OCI-LY7 (cell line): ENCODE data around the gene MROH9. TPM values are rescaled to one million over a fixed set of nuclear protein-coding genes. Genes with fewer than 3 reads are reported as not detected.

Source experiments
- BruUV-seq: library from RNA; stranded (reverse); fragments of 400-500 nt; replicated peaks from 2 replicates; lab custom pipeline; 2021; lab: Mats Ljungman, UMichigan
- CTCF ChIA-PET: fragments of 300-600 bp; sonication (Branson Sonifier 250); formaldehyde crosslinking; loops from one replicate; lab custom pipeline; 2022; ENCODE audit warnings: antibody characterized with exemption; ENCODE audit not compliant: unreplicated experiment; lab: Charles Lee
- POLR2A ChIA-PET: fragments of 300-600 bp; sonication (Branson Sonifier 250); formaldehyde crosslinking; loops from one replicate; lab custom pipeline; 2022; ENCODE audit warnings: antibody characterized with exemption; lab: Charles Lee
- DNase-seq: peaks from one replicate; pipeline ENCODE4 v3.0.0-alpha.2; 2015; ENCODE audit warnings: low spot score
- H2AFZ ChIP-seq: fragments of 200-600 bp; sonication (generic), shearing (Covaris generic); 2 replicates; pipeline ENCODE4 v1.6.1; 2014; ENCODE audit warnings: mild to moderate bottlenecking, antibody characterized with exemption, low read length, moderate library complexity
- H3K27ac ChIP-seq: fragments of 200-600 bp; sonication (generic); 2 replicates; pipeline ENCODE4 v1.5.1; 2014; ENCODE audit warnings: mixed run types, low read depth, mild to moderate bottlenecking, moderate library complexity, low read length, inconsistent platforms; ENCODE audit not compliant: poor library complexity, severe bottlenecking
- H3K36me3 ChIP-seq: fragments of 200-600 bp; sonication (generic); 2 replicates; pipeline ENCODE4 v1.6.1; 2014; ENCODE audit warnings: mild to moderate bottlenecking, antibody characterized with exemption, low read length, moderate library complexity, mixed read lengths; ENCODE audit not compliant: insufficient read depth
- H3K4me1 ChIP-seq: fragments of 200-600 bp; sonication (generic); 2 replicates; pipeline ENCODE4 v1.5.1; 2014; ENCODE audit warnings: mild to moderate bottlenecking, low read length; ENCODE audit not compliant: insufficient read depth, poor library complexity, severe bottlenecking
- H3K4me2 ChIP-seq: fragments of 200-600 bp; sonication (generic); 2 replicates; pipeline ENCODE4 v1.6.1; 2014; ENCODE audit warnings: mild to moderate bottlenecking, low read length
- H3K4me3 ChIP-seq: fragments of 200-600 bp; sonication (generic); 2 replicates; pipeline ENCODE4 v1.5.1; 2014; ENCODE audit warnings: mild to moderate bottlenecking, low read depth, low read length; ENCODE audit not compliant: poor library complexity, severe bottlenecking
- H3K79me2 ChIP-seq: fragments of 200-600 bp; sonication (generic); 2 replicates; pipeline ENCODE4 v1.6.1; 2016; ENCODE audit warnings: low read depth, mild to moderate bottlenecking, low read length, moderate library complexity, mixed read lengths; ENCODE audit not compliant: insufficient read depth
- H3K9me2 ChIP-seq: fragments of 200-600 bp; sonication (generic); 2 replicates; pipeline ENCODE4 v1.6.1; 2016; ENCODE audit warnings: mild to moderate bottlenecking, low read length, mixed read lengths; ENCODE audit not compliant: insufficient read depth
- H3K9me3 ChIP-seq: fragments of 200-600 bp; sonication (generic); 2 replicates; pipeline ENCODE4 v1.6.1; 2014; ENCODE audit warnings: mild to moderate bottlenecking, mixed run types, low read length, mixed read lengths
- H4K20me1 ChIP-seq: fragments of 200-600 bp; sonication (generic); 2 replicates; pipeline ENCODE4 v1.6.1; 2014; ENCODE audit warnings: mild to moderate bottlenecking, antibody characterized with exemption, low read length, moderate library complexity, mixed read lengths; ENCODE audit not compliant: insufficient read depth
- EZH2phosphoT487 ChIP-seq: fragments of 200-600 bp; sonication (generic); IDR thresholded peaks from 2 replicates; pipeline ENCODE4 v1.6.1; 2018; ENCODE audit warnings: low read depth, borderline replicate concordance, mild to moderate bottlenecking, mixed run types, antibody characterized with exemption, low read length, moderate library complexity, mixed read lengths
- intact Hi-C: fragments of 100-400 bp; cut with micrococcal nuclease; formaldehyde crosslinking; loops from one replicate; pipeline ENCODE4 v1.10.0; 2022; ENCODE audit not compliant: unreplicated experiment
- total RNA-seq, 2 experiments: library from RNA; depleted of rRNA in 1 of 2; stranded (reverse); fragments of >200 nt in 1 of 2; shearing (Covaris generic) in 1 of 2; gene quantifications; 2 replicates each; pipeline ENCODE4 v1.2.3, GENCODE V29; 2014 to 2022
- TF ChIP-seq, protein P1 (sequence below): fragments of 200-600 bp; sonication (generic); conservative IDR thresholded peaks from 2 replicates; pipeline ENCODE4 v1.5.1; 2014; ENCODE audit warnings: mild to moderate bottlenecking, antibody characterized with exemption, low read length, moderate library complexity, mixed read lengths

MROH9 gene
- total RNA-seq, 2 experiments from 2014 or later = not detected

DNA sequence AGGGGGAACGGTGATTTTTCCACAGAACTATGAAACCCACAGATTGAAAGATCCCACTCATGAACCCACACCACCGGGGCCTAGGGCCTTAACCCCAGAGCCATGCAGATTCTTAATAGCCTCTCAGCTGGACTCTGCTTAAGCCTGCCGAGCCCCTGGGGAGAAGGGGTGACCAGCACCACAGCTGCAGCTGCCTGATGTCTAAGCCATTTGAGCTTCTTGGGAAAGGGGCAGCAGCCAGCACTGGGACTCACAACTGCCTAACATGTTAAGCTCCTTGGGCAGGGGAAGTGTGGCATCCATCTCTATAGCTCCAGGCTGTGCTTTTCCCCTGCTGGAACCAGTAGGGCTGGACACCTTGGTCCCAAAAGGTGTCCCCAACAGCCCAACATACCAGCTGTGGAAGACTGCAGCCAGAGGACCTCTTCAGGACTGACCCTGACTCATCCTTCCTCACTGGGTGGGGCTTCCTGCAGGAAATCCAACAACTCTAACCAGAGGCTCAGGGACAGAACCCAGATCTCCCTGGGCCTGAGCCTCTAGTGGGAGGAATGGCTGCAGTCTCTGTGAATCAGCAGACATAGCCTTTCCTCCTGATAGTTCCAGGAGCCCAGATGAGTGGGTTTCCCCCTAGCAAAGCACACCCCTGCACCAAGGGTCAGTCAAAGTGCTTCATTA lies 120.8 kb downstream of the MROH9 start:
- no peak overlapping the region for H3K27ac ChIP-seq
- H3K9me2 ChIP-seq = no peaks in the 10 kb centered on the region
- H3K4me2 ChIP-seq = no peak overlapping the region
- H2AFZ ChIP-seq = no peak overlapping the region
- no TSS peak for BruUV-seq
- intact Hi-C loops = no loop called here
- DNase-seq = no peak
- TF ChIP-seq EZH2phosphoT487 = no peak
- TF ChIP-seq, protein P1, sequence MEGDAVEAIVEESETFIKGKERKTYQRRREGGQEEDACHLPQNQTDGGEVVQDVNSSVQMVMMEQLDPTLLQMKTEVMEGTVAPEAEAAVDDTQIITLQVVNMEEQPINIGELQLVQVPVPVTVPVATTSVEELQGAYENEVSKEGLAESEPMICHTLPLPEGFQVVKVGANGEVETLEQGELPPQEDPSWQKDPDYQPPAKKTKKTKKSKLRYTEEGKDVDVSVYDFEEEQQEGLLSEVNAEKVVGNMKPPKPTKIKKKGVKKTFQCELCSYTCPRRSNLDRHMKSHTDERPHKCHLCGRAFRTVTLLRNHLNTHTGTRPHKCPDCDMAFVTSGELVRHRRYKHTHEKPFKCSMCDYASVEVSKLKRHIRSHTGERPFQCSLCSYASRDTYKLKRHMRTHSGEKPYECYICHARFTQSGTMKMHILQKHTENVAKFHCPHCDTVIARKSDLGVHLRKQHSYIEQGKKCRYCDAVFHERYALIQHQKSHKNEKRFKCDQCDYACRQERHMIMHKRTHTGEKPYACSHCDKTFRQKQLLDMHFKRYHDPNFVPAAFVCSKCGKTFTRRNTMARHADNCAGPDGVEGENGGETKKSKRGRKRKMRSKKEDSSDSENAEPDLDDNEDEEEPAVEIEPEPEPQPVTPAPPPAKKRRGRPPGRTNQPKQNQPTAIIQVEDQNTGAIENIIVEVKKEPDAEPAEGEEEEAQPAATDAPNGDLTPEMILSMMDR = no peak
- no peak overlapping the region for H3K4me3 ChIP-seq
- H3K4me1 ChIP-seq = no peaks in the 10 kb centered on the region
- ChIA-PET CTCF (no interaction called here), POLR2A (no interaction called here)
- H3K79me2 ChIP-seq = no peaks in the 10 kb centered on the region
- H4K20me1 ChIP-seq = no peaks in the 10 kb centered on the region
- H3K9me3 ChIP-seq = no peaks in the 10 kb centered on the region
- no peaks in the 10 kb centered on the region for H3K36me3 ChIP-seq

DNA sequence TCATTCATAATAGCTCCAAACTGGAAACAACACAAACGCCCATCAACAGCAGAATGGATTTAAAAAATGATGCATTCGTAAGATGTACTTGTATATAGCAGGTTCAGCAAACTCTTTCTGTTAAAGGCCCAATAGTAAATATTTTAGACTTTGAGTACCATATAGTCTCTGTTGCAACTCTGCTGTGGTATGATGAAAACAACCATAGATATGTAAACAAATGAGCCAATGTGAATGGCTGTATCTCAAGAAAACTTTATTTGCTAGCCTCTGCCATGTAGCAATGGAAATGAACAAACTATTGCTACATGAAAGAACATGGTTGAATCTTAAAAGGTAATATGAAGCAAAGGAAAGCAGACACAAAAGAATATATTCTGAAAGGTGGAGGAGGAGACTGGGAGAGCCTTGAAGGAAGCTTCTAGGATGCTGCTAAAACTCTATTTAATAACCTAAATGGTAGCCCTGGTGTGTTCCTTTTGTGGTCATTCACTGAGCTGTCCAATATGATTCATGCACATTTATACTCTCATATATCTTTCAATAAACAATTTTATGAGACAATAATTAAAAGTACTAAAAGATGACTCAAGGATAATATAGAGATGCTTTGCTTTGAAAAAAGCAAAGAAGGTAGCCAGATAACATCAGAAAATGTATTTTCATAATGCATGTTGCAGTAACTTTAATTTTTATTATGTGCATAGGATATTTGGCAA lies 126.2 kb downstream of the MROH9 start:
- intact Hi-C loops = no loop called here
- Histone ChIP-seq H3K9me3 (no peaks in the 10 kb centered on the region), H3K4me3 (no peak overlapping the region), H2AFZ (no peak overlapping the region), H4K20me1 (no peaks in the 10 kb centered on the region), H3K4me2 (no peak overlapping the region), H3K4me1 (no peaks in the 10 kb centered on the region), H3K9me2 (no peaks in the 10 kb centered on the region), H3K79me2 (no peaks in the 10 kb centered on the region), H3K27ac (no peak overlapping the region), H3K36me3 (no peaks in the 10 kb centered on the region)
- BruUV-seq = no TSS peak
- POLR2A ChIA-PET = no interaction called here
- no peak for TF ChIP-seq EZH2phosphoT487
- TF ChIP-seq, protein P1 = no peak
- no peak for DNase-seq
- CTCF ChIA-PET = no interaction called here

DNA sequence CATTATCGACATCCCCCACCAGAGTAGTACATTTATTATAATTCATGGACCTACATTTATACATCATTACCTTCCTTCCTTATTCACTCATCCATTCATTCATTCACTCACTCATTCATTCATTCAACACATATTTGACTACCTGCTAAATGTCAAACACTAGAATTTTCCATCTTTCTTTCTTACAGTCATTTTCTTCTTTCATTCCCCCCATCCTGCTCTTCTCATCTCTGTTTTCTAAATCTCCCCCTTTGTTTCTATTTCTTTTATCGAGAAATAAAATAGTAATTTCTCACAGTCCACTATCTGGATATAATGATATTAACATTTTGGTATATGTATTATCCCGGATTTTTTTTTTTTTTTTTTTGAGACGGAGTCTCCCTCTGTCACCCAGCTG lies 127.6 kb downstream of the MROH9 start:
- BruUV-seq = no TSS peak
- intact Hi-C loops = no loop called here

More for the DNA sequence above, 127.6 kb downstream of the MROH9 start:
- Histone ChIP-seq H2AFZ (no peak overlapping the region), H3K27ac (no peak overlapping the region), H3K36me3 (no peaks in the 10 kb centered on the region), H3K4me1 (no peaks in the 10 kb centered on the region), H3K9me2 (no peaks in the 10 kb centered on the region), H3K79me2 (no peaks in the 10 kb centered on the region), H3K4me3 (no peak overlapping the region), H3K9me3 (no peaks in the 10 kb centered on the region), H3K4me2 (no peak overlapping the region), H4K20me1 (no peaks in the 10 kb centered on the region)
- ChIA-PET CTCF (no interaction called here), POLR2A (interaction anchor here (0.7 kb wide), 1 partner anchor 265 kb away, joined by 3 read pairs; no protein-coding TSS in a partner anchor)
- no peak for DNase-seq
- TF ChIP-seq, protein P1 = no peak
- TF ChIP-seq EZH2phosphoT487 = no peak
